CD4-positive, alpha-beta T cell treated with Interleukin-17A for 4 hours (primary cell): Measurements from ENCODE around the gene NTRK1.

Experiments
- DNase-seq: peaks from one replicate; pipeline ENCODE4 v3.0.0-alpha.2; 2020; ENCODE audit warnings: mixed read lengths

NTRK1 gene

GRCh38 chr1:156899956-156900718, 39.5 kb downstream of the NTRK1 start:
- DNase-seq = no peak

DNA sequence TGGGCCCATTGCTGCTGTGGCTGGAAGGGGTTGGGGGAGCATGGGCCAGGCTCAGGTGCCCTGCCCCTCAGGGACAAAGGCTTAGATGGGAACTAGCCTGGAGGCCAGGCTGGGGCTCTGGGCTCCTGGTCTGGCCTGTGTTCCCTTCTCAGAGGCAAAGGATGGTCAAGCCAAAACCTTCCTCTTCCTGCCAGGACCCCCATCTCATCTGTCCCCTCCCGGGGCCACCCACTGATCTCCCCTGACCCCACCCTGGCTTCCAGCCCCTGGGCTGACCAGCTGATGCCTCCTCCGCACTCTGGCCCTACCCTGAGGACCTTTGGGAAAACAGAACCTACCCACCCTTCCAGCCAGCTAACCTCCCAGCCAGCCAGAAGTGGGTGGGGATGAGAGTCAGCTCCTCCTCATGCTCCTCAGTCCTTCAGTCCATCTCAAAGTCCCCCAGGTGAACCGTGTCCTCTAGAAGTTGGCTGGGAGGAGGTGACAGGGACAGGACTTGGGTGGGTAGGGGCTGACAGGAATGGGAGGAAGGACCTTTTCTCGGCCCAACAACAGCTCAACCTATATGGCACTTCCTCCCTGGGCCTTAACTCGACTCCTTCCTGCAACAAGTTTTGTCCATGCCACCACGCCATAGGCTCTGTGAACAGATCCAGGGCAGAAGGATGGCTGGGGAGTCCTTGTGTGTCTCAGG, 40.4 kb downstream of the NTRK1 start:
- no peak for DNase-seq

GRCh38 chr1:156901590-156901900, 40.9 kb downstream of the NTRK1 start:
- no peak for DNase-seq

GRCh38 chr1:156901966-156902915, 41.6 kb downstream of the NTRK1 start:
- DNase-seq = no peak

GRCh38 chr1:156903328-156904091, 42.8 kb downstream of the NTRK1 start:
- no peak for DNase-seq

- DNase-seq = no peak
Measured at GRCh38 chr1:156904187-156904959, 43.7 kb downstream of the NTRK1 start.

GRCh38 chr1:156905176-156905575, 44.5 kb downstream of the NTRK1 start:
- no peak for DNase-seq

DNA sequence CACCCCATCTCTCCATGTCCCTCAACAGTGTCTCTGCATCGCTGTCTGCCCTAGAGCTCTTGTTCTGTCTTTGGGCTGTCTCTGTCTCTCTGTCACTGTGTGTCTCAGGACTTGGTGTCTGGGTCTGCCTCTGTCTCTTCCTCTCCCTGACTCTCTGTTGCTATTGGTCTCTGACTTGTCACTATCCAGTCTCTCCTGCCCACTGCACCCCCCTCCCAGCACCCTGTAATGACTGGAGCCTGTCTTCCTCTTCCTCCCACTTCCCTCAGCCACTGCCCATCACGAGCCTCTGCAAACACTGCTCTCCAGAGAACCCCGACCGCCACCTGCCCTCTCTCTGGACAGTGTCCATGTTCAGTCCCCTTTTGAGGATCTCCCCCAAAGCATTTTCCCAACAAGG, 45.0 kb downstream of the NTRK1 start:
- no peak for DNase-seq

DNA sequence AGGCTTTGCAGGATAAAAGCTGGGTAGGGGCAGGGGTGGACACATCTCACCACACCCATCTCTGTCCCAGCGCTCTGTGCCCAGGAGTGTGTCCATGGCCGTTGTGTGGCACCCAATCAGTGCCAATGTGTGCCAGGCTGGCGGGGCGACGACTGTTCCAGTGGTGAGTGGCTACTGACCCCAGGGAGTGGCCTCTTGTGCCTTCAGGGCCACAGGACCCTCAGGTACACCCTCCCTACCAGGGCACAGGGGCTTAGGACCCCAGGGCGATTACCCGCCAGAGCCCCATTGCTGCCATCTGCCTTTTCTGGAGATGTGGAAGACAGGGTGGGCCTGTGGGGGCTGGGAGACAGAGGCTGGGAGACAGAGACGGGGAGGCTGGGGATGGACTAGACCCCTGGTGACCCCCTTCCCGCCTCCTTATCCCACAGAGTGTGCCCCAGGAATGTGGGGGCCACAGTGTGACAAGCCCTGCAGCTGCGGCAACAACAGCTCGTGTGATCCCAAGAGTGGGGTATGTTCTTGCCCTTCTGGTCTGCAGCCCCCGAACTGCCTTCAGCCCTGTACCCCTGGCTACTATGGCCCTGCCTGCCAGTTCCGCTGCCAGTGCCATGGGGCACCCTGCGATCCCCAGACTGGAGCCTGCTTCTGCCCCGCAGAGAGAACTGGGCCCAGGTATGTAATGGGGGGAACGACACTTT, 45.7 kb downstream of the NTRK1 start:
- DNase-seq = no peak

- DNase-seq = no peak
Measured at GRCh38 chr1:156908541-156908940, 47.9 kb downstream of the NTRK1 start.

DNA sequence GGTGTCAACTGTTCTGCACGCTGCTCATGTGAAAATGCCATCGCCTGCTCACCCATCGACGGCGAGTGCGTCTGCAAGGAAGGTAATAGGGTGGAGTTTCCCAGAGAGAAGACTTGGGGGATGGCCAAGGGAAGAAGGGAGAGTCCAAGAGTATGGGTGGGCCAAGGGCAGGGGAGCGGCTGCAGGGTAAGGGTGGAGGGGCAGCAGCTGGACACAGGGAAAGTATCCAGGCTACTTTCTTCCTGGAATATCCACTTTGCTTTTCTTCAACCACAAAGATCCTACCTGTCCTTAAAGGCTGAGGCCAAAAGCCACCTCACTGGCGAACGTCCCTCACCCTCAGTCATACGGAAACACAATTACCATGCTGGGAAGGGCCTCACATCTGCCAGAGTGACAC, 48.3 kb downstream of the NTRK1 start:
- DNase-seq = no peak

GRCh38 chr1:156909671-156910070, 49.0 kb downstream of the NTRK1 start:
- no peak for DNase-seq

DNA sequence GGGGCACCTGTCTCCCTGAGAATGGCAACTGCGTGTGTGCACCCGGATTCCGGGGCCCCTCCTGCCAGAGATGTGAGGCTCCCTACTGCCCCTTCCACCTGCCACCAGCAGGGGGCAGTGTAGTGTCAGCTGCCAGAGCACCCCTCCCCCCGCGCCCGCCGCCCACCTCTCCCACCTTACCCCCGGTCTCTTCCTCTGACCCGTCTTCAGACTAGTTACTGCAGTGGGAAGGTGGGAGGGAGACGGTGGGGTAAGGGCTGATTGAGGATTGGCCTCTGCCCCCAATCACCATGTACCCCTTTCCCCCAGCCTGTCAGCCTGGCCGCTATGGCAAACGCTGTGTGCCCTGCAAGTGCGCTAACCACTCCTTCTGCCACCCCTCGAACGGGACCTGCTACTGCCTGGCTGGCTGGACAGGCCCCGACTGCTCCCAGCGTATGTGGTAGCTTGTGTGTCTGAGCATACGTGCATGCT, 49.7 kb downstream of the NTRK1 start:
- DNase-seq = peak; percentile 69

DNA sequence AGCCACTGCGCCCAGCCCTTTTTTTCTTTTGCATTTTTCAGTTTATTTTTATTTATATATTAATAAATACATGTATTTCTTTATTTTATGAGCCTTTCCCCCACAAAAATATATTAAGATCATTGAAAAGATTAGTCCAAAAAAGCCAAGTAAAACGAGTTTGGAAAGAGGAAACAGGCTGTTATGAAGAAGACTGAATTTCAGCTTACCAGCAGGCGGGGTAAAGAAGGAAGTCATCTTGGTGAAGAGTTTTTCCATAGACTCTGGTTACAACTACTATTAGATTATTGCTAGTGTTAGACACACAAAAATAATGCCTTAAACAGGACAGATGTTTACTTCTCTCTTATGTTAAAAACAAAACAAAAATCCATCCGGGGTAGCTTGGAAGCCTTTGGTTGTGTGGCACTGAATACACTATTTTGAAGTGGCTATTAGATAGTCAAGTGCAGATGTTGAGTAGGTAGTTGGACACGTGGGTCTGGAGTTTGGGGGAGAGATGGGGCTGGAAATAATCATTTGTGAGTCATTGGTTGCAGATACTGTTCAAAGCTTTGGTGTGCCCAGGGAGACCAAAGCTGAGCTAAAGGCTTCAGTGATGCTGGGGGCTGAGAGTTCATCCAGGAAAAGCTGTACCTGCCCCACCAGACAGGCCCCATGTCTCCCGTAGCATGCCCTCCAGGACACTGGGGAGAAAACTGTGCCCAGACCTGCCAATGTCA, 51.1 kb downstream of the NTRK1 start:
- no peak for DNase-seq

DNA sequence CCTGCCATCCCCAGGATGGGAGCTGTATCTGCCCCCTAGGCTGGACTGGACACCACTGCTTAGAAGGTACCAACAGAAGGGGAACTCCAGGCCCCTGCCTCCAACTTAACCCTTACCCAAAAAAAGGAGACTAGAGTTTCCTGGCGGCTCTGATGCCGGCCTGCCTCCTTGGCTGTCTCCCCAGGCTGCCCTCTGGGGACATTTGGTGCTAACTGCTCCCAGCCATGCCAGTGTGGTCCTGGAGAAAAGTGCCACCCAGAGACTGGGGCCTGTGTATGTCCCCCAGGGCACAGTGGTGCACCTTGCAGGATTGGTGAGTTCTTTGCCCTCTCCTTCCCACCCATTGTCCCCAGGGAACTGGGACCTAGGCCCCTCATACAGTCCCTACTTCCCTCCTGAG, 51.6 kb downstream of the NTRK1 start:
- no peak for DNase-seq

DNA sequence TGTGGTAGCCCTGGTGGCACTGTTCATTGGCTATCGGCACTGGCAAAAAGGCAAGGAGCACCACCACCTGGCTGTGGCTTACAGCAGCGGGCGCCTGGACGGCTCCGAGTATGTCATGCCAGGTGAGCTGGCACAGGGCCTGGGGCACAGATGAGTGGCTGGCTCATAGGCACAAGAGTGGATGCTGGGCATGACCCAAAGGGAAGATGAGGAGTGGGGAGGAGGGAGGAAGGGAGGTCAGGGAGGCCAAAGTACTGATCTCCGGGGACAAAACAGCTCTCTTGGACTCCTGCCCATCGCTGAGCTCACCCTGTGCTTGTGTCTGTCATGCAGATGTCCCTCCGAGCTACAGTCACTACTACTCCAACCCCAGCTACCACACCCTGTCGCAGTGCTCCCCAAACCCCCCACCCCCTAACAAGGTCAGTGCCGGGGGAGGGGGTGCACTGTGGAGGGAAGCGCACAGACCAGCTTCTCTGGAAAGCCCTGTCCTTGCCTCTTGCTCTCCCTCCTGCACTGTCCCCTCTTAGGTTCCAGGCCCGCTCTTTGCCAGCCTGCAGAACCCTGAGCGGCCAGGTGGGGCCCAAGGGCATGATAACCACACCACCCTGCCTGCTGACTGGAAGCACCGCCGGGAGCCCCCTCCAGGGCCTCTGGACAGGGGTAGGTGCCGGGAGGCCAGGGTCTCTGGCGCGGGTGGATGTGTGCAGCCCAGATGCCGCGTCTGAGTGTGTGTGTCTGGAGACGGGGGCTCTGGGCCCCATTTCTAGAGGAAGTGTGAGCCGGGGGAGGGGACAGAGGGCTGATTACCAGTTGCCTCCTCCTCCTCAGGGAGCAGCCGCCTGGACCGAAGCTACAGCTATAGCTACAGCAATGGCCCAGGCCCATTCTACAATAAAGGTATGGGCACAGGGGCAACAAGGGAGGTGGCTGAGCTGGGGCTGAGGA, 52.5 kb downstream of the NTRK1 start:
- no peak for DNase-seq

DNA sequence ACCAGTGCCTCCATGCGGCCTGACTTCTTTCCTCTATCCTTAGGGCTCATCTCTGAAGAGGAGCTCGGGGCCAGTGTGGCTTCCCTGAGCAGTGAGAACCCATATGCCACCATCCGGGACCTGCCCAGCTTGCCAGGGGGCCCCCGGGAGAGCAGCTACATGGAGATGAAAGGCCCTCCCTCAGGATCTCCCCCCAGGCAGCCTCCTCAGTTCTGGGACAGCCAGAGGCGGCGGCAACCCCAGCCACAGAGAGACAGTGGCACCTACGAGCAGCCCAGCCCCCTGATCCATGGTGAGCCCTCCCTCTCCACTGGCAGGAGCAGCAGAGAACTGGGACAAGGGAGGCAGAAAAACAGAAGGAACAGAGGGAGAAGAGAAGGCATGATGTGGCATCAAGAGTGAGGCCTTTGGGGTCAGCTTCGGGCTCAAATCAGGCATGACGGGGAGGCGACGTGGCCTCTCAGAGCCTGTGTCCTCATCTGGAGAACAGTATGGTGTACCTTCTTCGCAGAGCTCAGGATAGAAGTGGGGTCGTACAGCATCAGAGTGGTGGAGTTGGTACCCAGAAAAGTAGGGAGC, 53.2 kb downstream of the NTRK1 start:
- DNase-seq = no peak

- DNase-seq = no peak
Measured at GRCh38 chr1:156914440-156914856, 53.8 kb downstream of the NTRK1 start.
